Loucy (cell line): ENCODE data around the gene H1-8.

ENCODE experiments used
- EZH2phosphoT487 ChIP-seq: fragments of 200-600 bp; IDR thresholded peaks from 2 replicates; pipeline ENCODE4 v1.6.1; 2018; ENCODE audit warnings: antibody characterized with exemption, mild to moderate bottlenecking, moderate library complexity, borderline replicate concordance
- TF ChIP-seq, protein P1 (sequence below): fragments of 200-600 bp; sonication (generic); conservative IDR thresholded peaks from 2 replicates; pipeline ENCODE4 v1.5.1; 2014; ENCODE audit warnings: mild to moderate bottlenecking, antibody characterized with exemption, low read length

DNA sequence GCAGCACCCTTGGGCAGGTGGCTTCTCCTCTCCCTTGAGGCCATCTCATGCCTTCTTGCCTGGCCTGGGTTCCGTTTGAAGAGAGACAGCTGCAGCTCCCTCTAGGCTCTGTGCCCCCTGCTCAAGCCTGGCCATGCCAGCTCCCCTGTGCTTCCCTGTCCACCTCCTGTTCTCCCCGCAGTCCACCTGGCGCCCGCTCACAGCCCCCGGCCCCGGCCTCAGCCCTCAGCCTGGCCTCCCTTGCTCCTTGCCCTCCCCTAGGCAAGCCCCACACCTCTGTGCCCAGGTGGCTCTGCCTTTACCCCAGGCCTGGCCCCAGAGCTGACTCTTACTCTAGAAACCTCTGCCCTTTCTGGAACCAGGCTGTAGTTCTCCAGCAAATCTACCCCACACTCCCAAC is 28.4 kb upstream of the H1-8 start:
- no peak for TF ChIP-seq EZH2phosphoT487
- TF ChIP-seq, protein P1, sequence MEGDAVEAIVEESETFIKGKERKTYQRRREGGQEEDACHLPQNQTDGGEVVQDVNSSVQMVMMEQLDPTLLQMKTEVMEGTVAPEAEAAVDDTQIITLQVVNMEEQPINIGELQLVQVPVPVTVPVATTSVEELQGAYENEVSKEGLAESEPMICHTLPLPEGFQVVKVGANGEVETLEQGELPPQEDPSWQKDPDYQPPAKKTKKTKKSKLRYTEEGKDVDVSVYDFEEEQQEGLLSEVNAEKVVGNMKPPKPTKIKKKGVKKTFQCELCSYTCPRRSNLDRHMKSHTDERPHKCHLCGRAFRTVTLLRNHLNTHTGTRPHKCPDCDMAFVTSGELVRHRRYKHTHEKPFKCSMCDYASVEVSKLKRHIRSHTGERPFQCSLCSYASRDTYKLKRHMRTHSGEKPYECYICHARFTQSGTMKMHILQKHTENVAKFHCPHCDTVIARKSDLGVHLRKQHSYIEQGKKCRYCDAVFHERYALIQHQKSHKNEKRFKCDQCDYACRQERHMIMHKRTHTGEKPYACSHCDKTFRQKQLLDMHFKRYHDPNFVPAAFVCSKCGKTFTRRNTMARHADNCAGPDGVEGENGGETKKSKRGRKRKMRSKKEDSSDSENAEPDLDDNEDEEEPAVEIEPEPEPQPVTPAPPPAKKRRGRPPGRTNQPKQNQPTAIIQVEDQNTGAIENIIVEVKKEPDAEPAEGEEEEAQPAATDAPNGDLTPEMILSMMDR = no peak
